Stimulated activated CD8-positive, alpha-beta memory T cell treated with anti-CD3 and anti-CD28 coated beads, Interleukin-12 subunit alpha, Interleukin-12 subunit beta, amount 100 ng/mL, for 1 hour (primary cell): ENCODE measurements around the gene TMC5.

ENCODE experiments used
- DNase-seq: peaks from one replicate; pipeline ENCODE4 v3.0.0-alpha.2; 2020; ENCODE audit warnings: low read depth

TMC5 gene

DNA sequence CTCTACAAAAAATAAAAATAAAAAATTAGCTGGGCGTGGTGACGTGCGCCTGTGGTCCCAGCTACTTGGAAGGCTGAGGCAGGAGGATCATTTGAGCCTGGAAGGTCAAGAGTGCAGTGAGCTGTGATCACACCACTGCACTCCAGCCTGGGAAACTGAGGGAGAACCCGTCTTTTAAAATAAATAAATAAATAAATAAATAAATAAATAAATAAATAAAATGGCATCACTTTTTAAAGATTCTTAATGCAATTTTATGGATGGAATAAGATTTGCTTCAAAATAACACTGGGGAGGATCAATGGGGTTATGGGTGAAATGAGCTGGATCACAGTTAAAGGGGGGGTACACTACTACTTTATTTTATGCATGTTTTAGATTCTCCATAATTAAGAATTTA lies 89.3 kb downstream of the TMC5 start:
- DNase-seq, result no peak

DNA sequence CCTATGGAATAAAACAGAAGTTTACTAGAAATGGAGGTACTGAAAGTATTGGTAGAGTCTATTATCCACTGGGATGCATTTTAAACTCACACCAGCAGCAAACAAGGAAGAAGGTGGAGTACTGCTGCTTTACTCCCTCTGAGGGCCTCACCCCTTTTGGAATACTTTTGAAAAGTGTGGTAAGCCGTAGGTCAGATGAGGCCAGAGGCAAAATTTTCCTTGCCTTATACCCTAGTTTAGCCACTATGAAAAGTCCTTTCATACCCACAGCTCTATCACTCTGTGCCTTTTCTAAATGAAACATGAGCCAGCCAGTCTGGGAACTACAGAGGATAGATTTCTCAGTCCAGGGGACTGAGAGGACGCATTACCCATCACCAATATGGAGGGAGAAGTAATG lies 90.2 kb downstream of the TMC5 start:
- no peak for DNase-seq

GRCh38 chr16:19512297-19512696 lies 94.6 kb downstream of the TMC5 start:
- no peak for DNase-seq

DNA sequence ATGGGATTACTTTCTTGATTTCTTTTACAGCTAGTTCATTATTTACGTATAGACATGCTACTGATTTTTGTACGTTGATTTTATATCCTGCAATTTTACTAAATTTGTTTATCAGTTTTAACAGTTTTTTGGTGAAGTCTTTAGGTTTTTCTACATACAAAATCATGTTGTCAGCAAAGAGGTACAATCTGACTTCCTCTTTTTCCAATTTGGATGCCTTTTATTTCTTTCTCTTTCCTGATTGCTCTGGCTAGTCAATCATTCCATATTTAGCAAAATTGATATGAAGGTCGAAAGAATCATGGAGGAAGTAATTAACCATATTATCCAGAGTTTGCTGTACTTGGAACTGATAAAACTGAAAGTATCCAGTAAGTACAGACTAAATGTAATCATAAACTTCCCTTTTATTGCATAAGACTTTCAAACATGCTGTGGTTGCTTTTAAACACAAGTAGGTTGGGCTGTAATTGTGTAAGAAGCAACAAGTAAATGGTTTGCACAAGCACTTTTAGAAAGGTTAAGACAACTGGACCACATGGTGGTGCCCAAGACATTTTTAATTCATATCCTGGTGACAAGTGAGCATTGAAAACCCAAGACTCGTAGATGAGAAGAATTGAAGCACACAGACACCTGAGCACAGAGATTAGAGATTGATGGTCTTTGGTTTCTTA lies 95.8 kb downstream of the TMC5 start:
- DNase-seq, result no peak

DNA sequence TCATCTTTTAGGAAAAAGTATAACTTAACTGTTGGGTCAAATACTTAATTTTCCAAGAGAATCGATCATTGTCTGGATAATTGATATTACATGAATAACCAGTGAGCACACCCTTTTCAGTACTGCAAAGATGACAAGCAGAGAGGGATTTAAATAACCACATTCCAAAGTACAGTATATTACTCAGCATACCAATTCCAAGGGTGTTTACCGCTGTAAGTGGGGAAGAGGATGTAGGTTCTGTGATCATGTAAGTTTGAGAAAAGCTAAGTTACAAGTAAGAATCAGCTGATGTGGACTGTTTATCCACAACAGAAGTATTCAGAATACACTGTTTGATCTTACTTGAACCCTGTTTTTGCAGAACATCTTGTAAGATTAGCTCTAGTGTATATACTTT lies 98.1 kb downstream of the TMC5 start:
- DNase-seq, result no peak

GRCh38 chr16:19517424-19518089 lies 99.9 kb downstream of the TMC5 start:
- no peak for DNase-seq

GRCh38 chr16:19518388-19518787 lies 100.7 kb downstream of the TMC5 start:
- no peak for DNase-seq

- no peak for DNase-seq
Measured at GRCh38 chr16:19520861-19521331, 103.2 kb downstream of the TMC5 start.

- DNase-seq, result peak; percentile 93
Measured at GRCh38 chr16:19521471-19522396, 104.1 kb downstream of the TMC5 start, which contains the start of gene GDE1. Gene GDE1, minus strand, starts transcription at chr16:19522098. Its CDS starts 134 bp downstream, at chr16:19521964.

DNA sequence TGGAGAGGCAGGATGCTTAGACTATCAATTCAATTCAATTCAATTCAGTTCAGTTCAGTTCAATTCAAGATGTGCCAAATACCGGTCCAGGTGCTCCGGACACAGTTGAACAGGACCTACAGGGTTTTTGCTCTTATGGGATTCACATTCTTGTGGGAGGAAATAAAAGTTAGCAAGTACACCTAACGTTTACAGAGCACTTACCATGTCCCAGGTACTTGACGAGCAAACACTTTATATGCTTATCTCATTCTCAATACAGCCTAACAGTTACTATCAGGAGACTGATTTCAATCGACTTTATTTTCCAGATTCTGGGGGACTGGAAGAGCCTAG lies 104.7 kb downstream of the TMC5 start:
- no peak for DNase-seq

GRCh38 chr16:19522760-19523159 lies 105.1 kb downstream of the TMC5 start:
- no peak for DNase-seq

GRCh38 chr16:19523184-19523558 lies 105.5 kb downstream of the TMC5 start:
- DNase-seq, result no peak

- peak; percentile 93 for DNase-seq
Measured at GRCh38 chr16:19523559-19524355, 106.1 kb downstream of the TMC5 start, which contains the start of gene CCP110. Gene CCP110, plus strand, starts transcription at chr16:19523942. Its CDS starts 3,940 bp downstream, at chr16:19527882.

DNA sequence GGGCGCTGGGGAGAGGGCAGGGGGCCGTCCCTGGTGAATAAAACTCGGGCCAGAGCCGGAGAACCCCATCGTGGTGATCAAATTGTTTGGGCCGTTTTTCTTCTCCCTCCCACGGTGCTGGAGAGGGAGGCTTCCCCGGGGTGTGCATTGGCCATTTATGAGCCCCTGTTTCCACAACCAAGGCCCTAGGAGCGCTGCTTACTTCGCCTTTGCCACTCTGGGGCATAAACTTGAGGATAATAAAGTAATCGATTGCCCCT lies 106.6 kb downstream of the TMC5 start:
- no peak for DNase-seq

- DNase-seq, result no peak
Measured at GRCh38 chr16:19524616-19525384, 107.1 kb downstream of the TMC5 start.

DNA sequence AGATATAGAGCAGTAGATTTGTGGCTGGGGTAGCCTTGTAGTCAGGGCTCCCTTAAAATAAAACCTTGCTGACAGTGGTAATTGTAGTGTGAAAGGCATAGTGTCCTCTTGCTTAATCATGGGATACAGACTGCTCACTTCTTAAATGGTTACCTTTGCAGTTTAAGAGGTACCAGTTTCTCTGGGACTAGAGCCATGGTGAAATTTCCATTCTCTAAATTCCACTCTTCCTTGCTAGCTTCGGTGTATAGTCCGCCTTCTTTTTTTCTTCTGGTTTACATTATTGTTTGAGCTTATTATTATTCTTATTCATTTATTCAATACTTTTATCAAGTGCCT lies 107.7 kb downstream of the TMC5 start:
- no peak for DNase-seq

- DNase-seq, result no peak
Measured at GRCh38 chr16:19527161-19527560, 109.5 kb downstream of the TMC5 start.

DNA sequence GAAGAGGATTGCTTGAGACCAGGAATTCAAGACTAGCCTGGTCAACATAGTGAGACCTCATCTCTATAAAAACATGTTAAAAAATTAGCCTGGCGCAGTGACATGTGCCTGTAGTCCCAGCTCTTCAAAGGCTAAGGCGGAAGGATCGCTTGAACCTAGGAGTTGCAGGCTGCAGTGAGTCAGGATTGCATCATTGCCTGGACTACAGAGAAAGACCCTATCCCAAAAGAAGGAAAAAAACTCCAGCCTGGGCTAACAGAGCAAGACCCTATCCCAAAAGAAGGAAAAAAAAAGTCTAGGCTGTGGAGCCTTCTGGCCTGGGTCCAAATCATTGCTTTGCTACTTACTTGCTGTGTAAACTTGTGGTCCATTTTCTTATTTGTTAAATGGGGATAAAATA lies 111.0 kb downstream of the TMC5 start:
- DNase-seq, result no peak

- no peak for DNase-seq
Measured at GRCh38 chr16:19532601-19533000, 114.9 kb downstream of the TMC5 start.

DNA sequence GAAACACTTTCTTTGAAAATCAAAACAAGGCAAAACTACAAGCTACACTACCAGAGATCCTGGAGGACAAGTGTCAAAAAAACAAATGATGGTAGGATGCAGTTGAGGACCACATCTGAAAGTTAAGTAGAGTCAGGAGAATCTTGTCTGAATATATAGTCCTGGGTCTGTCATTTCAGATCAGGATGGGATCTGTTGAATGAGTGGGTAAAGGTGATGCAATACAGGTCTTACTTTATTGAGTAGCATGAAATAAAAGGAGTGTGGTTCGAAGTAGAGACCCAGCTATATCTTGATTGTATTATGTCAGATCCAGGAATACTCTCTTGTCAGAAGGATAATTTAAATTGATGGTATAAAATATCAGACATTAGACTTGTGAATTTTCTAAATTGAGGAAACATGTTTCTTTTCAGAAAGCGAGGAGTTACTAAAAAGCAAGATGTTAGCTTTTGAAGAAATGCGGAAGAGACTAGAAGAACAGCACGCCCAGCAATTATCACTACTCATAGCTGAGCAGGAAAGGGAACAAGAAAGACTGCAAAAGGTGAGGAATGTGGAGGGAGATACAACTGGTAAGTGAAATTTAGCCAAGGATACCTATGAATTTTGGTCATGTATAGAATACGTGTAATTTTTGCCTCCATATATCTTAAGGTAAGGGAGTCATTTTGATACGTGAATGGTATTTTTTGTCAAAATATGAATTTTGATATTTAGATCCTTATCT lies 122.7 kb downstream of the TMC5 start:
- no peak for DNase-seq
